ENCODE data around the gene ILDR2.

ILDR2 gene

GRCh38 chr1:166920561-166921475 is 54.5 kb downstream of the ILDR2 start:
- peak in 1 of 2 donors; percentile 28 for DNase-seq

DNA sequence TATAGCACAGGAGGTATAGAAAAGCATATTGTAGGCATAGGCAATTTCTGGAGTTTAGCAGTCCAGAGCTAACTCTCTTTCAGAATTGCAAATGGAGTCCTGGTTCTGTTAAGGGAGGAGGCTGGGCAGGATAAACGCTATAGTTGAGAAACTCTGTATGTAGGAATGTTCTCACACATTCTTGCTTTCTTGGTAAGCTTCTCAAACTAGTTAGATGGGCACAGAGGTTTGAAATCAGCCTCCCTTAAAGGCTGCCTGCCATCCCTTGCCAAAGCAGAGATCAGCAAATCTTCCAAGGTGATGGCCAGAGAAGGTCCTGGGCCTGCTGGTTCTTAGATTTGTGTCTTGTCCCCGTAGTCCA is 56.4 kb downstream of the ILDR2 start:
- DNase-seq = no peak

DNA sequence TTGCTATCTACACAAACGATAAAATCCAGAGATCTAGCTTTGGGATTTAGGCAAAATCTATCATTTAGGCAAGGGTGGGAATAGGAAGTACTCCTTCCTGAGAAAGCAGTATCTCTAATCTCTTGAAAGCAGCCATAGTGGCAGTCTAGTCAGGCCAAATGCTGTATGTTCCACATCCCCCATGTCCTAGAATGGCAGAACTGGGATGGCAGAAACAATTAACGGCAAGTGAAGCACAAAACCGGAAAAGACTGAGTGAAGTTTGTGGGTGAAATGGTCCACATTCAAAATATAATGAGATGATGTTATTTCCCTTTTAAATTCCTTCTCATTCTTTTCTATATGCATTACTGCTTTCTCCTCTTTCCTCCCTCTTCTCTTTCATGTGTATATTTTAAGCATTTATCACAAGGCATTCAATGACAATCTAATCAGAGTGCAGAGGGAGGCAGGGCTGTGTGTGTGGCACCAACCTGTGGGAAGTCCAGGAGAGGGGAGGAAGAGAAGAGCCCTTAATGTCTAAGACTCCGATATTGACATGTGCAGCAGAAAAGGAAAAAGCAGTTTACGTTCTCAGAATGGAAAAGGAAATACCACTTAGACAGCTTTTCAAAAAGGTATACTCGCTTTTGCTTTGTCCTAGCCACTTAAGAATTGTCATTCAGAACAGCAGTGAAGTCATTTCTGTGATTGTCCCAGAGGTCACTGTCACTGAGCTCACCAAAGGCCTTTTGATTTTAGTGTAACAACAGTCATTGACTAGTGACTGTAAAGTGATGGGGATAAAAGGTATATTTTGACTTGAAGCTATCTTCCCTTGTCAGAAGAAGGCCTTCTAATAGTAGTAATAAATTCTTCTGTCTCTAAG is 57.0 kb downstream of the ILDR2 start:
- DNase-seq = no peak

DNA sequence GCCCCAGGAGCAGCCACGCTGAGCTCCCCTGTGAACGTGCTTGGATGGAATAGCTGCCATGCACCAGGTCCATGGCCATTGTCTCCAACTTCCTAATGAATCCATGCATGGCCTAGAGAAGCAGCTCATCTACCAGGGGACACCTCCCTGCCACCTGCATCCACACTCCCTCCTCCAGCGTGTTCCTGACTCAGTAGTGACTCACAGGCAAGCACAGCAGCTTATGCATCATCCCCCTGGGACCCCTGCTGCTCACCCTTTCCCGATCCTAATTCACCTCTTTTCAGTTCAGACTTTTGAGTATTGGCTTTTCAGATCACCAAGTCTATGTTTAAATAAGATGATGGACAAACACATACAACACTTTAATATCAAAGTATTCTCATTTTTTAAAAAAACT is 59.4 kb downstream of the ILDR2 start:
- no peak for DNase-seq

DNA sequence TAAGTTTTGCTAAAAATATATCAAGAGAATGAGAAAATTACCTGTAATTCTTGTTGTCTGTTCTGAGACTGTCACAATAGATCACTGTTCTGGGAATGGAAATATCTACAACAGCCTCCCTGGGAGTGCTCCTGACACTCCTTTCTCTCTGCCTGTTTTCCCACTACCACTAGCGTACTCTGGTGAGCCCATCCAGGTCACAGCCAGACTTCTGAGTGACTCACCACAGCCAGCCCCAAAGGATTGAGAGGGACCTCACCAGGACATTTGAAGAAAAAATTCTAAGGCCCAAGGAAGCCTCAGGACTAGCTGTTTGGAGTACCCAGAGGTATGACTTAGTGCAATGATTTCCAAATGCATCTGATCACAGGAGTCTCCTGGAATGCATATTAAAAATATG is 60.3 kb downstream of the ILDR2 start:
- no peak for DNase-seq

- DNase-seq = no peak
Measured at GRCh38 chr1:166914111-166914510, 61.2 kb downstream of the ILDR2 start.

DNA sequence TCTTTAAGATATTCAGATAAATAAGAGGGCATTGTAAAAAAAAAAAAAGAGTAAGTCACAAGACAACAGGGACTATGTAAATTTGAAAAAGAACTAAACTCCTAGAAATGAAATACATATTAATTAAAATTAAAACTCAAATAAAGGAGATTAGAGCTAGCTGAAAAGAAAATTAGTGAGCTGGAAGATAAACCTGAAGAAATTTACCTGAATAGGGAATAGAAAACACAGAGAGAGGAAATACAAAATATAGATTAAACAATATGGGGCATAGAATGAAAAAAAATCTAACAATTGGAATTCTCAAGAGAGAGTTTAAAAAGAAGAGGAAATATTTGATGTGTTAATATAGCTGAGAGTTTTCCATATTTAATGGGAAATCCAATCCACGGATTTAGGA is 63.7 kb downstream of the ILDR2 start:
- no peak for DNase-seq

- DNase-seq = peak; percentile 73 to 77
Measured at GRCh38 chr1:166910396-166910994, 64.8 kb downstream of the ILDR2 start.

- no peak for DNase-seq
Measured at GRCh38 chr1:166908942-166909341, 66.4 kb downstream of the ILDR2 start.

GRCh38 chr1:166907763-166908162 is 67.6 kb downstream of the ILDR2 start:
- no peak for DNase-seq

DNA sequence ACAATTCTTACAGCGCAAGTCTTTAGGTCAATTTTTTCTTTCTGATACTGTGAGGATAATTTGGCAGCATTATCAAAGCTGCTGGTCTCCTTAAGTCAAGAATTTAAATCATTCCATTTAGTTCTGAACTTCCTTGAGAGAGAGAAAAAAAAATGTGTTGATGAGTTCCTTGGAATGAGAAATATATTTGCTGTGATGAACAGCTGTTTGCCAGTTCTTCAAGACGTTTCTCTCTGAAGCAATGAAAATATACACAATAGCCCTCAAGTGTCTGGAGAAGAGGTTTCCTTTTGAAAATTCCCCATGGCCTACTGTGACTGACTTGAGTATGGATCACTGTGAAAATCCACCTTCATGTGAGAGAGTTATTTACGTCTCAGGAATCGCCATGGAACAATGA is 68.3 kb downstream of the ILDR2 start:
- no peak for DNase-seq

DNA sequence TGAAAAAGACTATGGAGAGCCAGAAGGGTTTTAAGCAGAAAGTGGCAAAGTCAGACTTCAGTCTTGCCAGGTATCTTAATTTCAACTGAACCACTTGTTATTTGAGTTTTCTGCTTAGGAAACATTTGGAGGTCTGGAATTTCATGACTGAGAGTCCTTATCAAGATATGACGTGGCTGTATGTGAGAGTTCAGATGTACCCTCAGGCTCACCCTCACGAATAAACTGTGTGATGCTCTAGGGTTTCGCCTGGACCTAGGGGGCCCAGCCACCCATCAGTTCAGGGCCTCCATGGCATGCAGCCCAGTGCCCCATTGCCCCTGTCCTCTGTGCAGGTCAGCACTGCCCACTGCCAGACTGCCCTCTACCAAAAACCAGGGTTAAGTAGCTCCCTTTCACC is 68.7 kb downstream of the ILDR2 start:
- no peak for DNase-seq

GRCh38 chr1:166905900-166906299 is 69.4 kb downstream of the ILDR2 start:
- no peak for DNase-seq

- no peak for DNase-seq
Measured at GRCh38 chr1:166905136-166905535, 70.2 kb downstream of the ILDR2 start.

DNA sequence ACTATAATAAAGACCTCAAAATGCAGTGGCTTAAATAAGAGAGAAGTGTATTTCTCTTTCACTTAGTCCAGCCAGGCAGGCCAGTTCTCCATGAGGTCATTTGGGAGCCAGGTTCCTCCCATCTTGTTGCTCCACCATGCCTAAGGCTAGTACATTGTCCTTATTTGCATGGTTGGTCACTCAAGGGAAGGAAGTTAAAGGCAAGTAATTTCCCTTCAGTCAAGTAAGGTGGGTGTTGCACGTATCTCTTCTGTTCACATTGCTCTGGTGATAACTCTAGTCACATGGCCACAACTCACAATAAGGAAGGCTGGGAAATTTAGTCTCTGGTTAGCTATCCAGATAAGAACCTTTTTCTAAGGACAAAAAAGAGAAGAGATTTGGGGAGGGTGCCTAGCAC is 72.1 kb downstream of the ILDR2 start:
- no peak for DNase-seq

- no peak for DNase-seq
Measured at GRCh38 chr1:166902279-166902678, 73.1 kb downstream of the ILDR2 start.

- no peak for DNase-seq
Measured at GRCh38 chr1:166900987-166901386, 74.4 kb downstream of the ILDR2 start.

- DNase-seq = no peak
Measured at GRCh38 chr1:166899769-166900168, 75.6 kb downstream of the ILDR2 start.

DNA sequence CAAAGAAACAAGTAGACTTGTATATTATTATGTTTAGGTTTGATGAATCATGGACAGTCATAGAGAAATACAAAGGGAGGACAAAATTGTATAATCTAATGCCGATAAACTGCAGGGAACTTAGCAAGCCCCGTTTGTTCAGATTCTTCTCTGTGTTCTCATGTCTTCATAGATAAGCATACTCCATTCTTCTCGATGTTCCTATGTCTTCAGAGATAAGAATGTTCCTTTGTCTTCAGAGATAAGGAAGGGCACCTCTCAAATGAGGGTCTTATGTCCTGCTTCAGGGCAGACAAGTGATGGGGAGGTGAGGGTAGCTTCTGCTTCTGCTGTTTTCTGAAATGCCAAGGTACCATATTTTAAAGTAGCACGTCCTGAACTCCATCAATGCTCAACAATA is 79.6 kb downstream of the ILDR2 start:
- DNase-seq = no peak

DNA sequence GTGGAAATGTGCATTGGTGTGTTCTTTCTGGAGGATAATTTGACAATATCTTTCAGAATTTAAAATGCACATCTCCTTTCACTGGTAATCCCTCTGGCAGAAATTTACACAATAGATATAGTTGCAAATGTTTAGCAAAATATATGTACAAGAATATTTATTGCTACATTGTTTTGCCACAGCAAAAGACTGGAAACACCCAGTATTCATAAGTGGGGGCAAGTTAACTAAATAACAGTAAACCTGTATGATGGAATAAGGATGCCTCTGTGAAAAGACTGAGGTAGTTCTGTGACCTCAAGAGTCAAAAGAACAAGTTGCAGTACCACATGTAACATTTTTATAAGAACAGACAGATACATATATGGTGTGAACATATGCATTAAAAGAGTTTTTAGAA is 85.6 kb downstream of the ILDR2 start:
- no peak for DNase-seq

DNA sequence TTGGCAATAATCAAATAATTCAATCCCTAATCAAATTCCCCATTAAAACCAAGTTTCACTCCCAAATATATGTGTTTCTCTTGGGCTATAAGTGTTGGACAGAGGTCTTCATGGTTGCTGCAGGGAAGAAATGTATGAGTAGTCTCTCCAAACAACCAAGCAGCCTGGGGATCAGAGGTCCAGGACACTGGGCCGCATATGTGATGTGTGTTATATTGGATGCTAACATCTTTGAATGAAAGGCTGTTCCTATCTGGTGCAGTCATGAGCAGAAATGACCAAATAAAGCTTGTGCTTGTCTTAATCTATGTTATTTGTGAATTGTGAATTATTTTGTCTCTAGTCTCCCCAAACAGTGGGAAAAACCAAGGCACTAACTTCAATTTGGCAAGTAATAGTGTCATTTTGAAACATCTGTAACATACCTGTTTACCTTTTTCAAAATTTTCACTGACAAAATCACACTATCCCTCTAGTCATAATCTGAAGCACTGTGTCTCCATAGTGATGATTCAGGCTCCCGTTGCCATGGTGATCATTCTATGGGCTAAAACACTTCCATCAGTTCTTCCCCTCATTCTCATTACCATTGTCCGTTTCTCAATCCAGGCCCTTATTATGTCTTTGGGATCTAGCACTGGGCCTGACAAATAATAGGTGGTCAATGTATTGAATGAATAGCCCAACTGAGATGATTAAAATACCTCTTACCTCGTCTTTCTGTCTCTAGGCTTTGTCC is 86.8 kb downstream of the ILDR2 start:
- no peak for DNase-seq

DNA sequence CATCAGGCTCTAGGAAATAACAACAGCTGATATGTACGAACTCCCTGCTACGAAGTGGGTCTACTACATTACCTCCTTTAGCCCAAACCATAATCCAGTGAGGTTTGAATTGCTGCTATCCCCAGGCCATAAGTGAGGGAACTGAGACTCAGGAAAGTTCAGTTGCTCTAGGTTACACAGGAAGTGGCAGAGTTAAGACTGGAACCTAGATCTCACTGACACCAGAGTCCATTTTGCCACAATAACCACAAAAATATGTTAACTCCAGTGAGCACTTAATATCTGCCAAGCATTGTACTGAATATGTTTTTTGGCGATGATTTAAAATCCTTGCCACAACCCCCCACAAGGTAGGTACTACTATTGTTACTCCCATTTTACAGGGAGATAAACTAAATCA is 90.4 kb downstream of the ILDR2 start:
- DNase-seq = no peak

Measured in stimulated activated CD4-positive, alpha-beta T cell treated with anti-CD3 and anti-CD28 coated beads, Interleukin-2, amount 100 ng/mL, for 24 hours (primary cell).